ENCODE measurements around the gene FAM72D.
"Not testable (repeated sequence)": the region's sequence is repeated elsewhere in the genome, so short reads cannot be mapped to it uniquely, and the experiment has no call there.

The FAM72D gene

GRCh38 chr1:145155873-145156272 is 60.1 kb downstream of the FAM72D start:
- not testable (repeated sequence) for DNase-seq

- DNase-seq: not testable (repeated sequence)
Observed at GRCh38 chr1:145156891-145157610, 61.3 kb downstream of the FAM72D start.

- DNase-seq: not testable (repeated sequence)
Observed at GRCh38 chr1:145157715-145158114, 61.9 kb downstream of the FAM72D start.

- DNase-seq: not testable (repeated sequence)
Observed at GRCh38 chr1:145161046-145161752, 65.4 kb downstream of the FAM72D start.

All from KG1 (cell line).